Vagina (tissue), 2 donors: ENCODE results near the gene IFIT3. TPM values are rescaled to one million over a fixed set of nuclear protein-coding genes. Genes with fewer than 3 reads are reported as not detected.

Experiments used
- DNase-seq, 2 donors: peaks; one replicate each; pipeline ENCODE4 v3.0.0-alpha.2; 2017; ENCODE audit errors: extremely low spot score in 2 of 2
- H3K27ac ChIP-seq: fragments of 200-600 bp; sonication (generic); one replicate; pipeline ENCODE4 v1.5.1; 2019
- H3K27me3 ChIP-seq: fragments of 200-600 bp; sonication (generic); one replicate; pipeline ENCODE4 v1.5.1; 2019
- H3K36me3 ChIP-seq, 2 donors: fragments of 200-600 bp; sonication (generic); one replicate each; pipeline ENCODE4 v1.5.1; 2017 to 2019
- H3K4me1 ChIP-seq: fragments of 200-600 bp; sonication (generic); one replicate; pipeline ENCODE4 v1.5.1; 2019
- H3K4me3 ChIP-seq, 2 donors: fragments of 200-600 bp; sonication (generic); 1 replicate in 1 of 2; 2 replicates in 1 of 2; pipeline ENCODE4 v1.5.1; 2016 to 2019
- H3K9me3 ChIP-seq: fragments of 200-600 bp; sonication (generic); one replicate; pipeline ENCODE4 v1.5.1; 2019
- CTCF ChIP-seq, 3 experiments: fragments of 450-650 bp in 2 of 3; fragments of 200-600 bp in 1 of 3; sonication (generic) in 1 of 3; IDR thresholded peaks; one replicate each; pipeline ENCODE4 v1.5.1; 2017 to 2019; ENCODE audit warnings: antibody characterized with exemption in 3 of 3, mild to moderate bottlenecking in 2 of 3, moderate library complexity in 2 of 3
- POLR2A ChIP-seq, 2 donors: fragments of 450-650 bp; IDR thresholded peaks; one replicate each; pipeline ENCODE4 v1.6.1; 2017; ENCODE audit warnings: antibody characterized with exemption in 2 of 2, mild to moderate bottlenecking in 2 of 2, moderate library complexity in 2 of 2
- POLR2AphosphoS5 ChIP-seq, 2 donors: sonication (generic); formaldehyde crosslinking; IDR thresholded peaks; one replicate each; pipeline ENCODE4 v1.9.0; 2017; ENCODE audit warnings: antibody characterized with exemption in 2 of 2, mild to moderate bottlenecking in 2 of 2, low read depth in 1 of 2; ENCODE audit not compliant: insufficient read depth in 1 of 2
- intact Hi-C: fragments of 100-400 bp; cut with DNase I; formaldehyde crosslinking; loops from one replicate; pipeline ENCODE4 v1.15.1; 2023
- total RNA-seq: library from RNA; depleted of rRNA; stranded (reverse); fragments of >200 nt; gene quantifications from one replicate; pipeline ENCODE4 v1.2.3, GENCODE V29; 2016

Gene IFIT3
- total RNA-seq, 1 donor from 2014 or later, result 6.1 TPM

DNA sequence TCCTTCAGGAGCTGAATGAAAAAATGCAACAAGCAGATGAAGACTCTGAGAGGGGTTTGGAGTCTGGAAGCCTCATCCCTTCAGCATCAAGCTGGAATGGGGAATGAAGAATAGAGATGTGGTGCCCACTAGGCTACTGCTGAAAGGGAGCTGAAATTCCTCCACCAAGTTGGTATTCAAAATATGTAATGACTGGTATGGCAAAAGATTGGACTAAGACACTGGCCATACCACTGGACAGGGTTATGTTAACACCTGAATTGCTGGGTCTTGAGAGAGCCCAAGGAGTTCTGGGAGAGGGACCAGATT, 20.6 kb upstream of the IFIT3 start:
- H3K27me3 ChIP-seq, result no peaks in the 10 kb centered on the region
- DNase-seq, result no peak
- intact Hi-C loops, result no loop called here
- H3K4me3 ChIP-seq, result no peak overlapping the region
- H3K36me3 ChIP-seq, result peaks cover 0 to 14% of the 10 kb centered on the region in 2 donors
- H3K27ac ChIP-seq, result no peak overlapping the region
- no peaks in the 10 kb centered on the region for H3K9me3 ChIP-seq
- H3K4me1 ChIP-seq, result peaks cover 21% of the 10 kb centered on the region
- TF ChIP-seq POLR2A (IDR thresholded peaks at IDR 0.05) (no peak), CTCF (IDR thresholded peaks at IDR 0.05) (no peak), POLR2AphosphoS5 (IDR thresholded peaks at IDR 0.05; ENCODE audit: insufficient read depth in 1 of 2, low read depth in 1 of 2) (no peak)

DNA sequence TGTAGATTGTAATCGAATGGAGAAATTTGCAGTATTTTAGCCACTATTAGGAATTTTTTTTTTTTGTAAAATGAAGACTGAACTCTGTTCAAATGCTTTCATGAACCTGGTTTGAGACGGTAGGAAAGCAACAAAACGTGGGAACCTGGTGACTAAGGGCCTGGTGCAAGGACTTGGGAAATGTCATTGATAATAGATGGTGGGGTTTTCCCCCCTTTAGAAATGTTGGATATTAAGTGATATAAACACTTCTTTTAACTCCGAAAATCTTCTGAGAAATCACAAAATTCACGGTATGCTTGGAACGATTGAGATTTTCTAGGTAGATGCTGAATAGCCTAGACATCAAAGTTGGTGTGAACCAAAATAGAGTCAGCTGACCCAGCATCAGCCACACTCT, 19.5 kb upstream of the IFIT3 start:
- no peaks in the 10 kb centered on the region for H3K27me3 ChIP-seq
- no peak overlapping the region for H3K4me3 ChIP-seq
- peaks cover 0 to 14% of the 10 kb centered on the region in 2 donors for H3K36me3 ChIP-seq
- TF ChIP-seq POLR2A (IDR thresholded peaks at IDR 0.05) (no peak), CTCF (IDR thresholded peaks at IDR 0.05) (no peak), POLR2AphosphoS5 (IDR thresholded peaks at IDR 0.05; ENCODE audit: insufficient read depth in 1 of 2, low read depth in 1 of 2) (no peak)
- no peak for DNase-seq
- no peaks in the 10 kb centered on the region for H3K9me3 ChIP-seq
- no peak overlapping the region for H3K27ac ChIP-seq
- intact Hi-C loops, result no loop called here
- peaks cover 11% of the 10 kb centered on the region for H3K4me1 ChIP-seq

- intact Hi-C loops, result no loop called here
- Histone ChIP-seq H3K4me3 (no peak overlapping the region), H3K27ac (no peak overlapping the region), H3K9me3 (no peaks in the 10 kb centered on the region), H3K36me3 (peaks cover 0 to 14% of the 10 kb centered on the region in 2 donors), H3K27me3 (no peaks in the 10 kb centered on the region), H3K4me1 (peaks cover 6% of the 10 kb centered on the region)
- TF ChIP-seq POLR2AphosphoS5 (IDR thresholded peaks at IDR 0.05; ENCODE audit: insufficient read depth in 1 of 2, low read depth in 1 of 2) (no peak), CTCF (IDR thresholded peaks at IDR 0.05) (no peak), POLR2A (IDR thresholded peaks at IDR 0.05) (no peak)
- DNase-seq, result no peak
Measured at GRCh38 chr10:89308736-89309135, 19.1 kb upstream of the IFIT3 start.

DNA sequence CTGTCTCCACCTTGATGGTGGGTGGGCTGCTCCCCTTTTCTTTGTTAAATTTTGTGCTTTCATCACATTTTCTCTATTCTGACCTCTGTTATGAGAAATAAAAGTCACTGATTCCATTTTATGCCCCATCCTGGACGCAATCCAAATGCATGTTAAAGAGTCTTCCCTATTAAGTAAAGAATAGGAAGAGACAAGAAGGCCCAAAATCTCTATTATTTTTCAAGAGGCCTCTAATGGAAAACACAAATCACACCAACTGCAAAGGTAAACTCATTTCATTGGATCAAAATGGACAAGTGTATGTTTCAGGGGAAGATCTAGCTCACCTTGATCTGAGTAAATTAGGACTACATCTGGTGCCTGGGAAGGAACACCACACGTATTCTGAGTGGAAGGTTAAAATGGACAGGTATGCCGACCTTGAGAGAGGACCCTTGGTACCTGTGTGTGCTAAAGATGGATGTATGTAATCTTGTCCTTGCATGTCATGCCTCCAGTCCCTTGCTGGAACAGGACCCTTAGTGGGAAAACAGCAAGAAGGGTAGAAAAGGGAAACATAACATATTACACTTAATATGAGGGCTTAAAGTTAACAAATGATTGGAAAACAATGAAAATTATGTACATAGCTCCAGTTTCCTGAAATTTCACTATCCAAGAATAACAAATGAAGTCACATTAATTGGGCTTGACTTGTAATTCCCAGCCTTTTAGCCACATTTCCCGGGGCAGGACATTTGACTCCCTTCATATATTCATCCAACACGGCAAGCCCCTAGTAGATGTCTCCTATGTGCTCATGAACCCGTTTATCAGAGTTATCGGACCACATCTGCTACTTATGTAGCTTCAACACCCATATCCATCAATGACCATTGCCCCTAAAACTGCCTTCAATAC, 18.4 kb upstream of the IFIT3 start:
- TF ChIP-seq CTCF (IDR thresholded peaks at IDR 0.05), result no peak
- H3K27me3 ChIP-seq, result no peaks in the 10 kb centered on the region
- no peaks in the 10 kb centered on the region for H3K9me3 ChIP-seq
- no peaks in the 10 kb centered on the region for H3K4me1 ChIP-seq
- no peak overlapping the region for H3K27ac ChIP-seq
- no peak for DNase-seq
- intact Hi-C loops, result no loop called here
- no peak overlapping the region for H3K4me3 ChIP-seq
- peaks cover 0 to 14% of the 10 kb centered on the region in 2 donors for H3K36me3 ChIP-seq
